Brain microvascular endothelial cell (primary cell): ENCODE results near the gene XXYLT1.

Source experiments
- DNase-seq: peaks from one replicate; pipeline ENCODE4 v3.0.0-alpha.2; 2020
- H3K27ac ChIP-seq: fragments of 250-450 bp; sonication (Bioruptor Pico); 2 replicates; pipeline ENCODE4 v1.5.1; 2020; ENCODE audit warnings: mild to moderate bottlenecking, moderate library complexity
- H3K27me3 ChIP-seq: fragments of 250-450 bp; sonication (Bioruptor Pico); replicated peaks from 2 replicates; pipeline ENCODE4 v1.5.1; 2020; ENCODE audit warnings: mild to moderate bottlenecking
- H3K36me3 ChIP-seq: fragments of 250-450 bp; sonication (Bioruptor Pico); replicated peaks from 2 replicates; pipeline ENCODE4 v1.5.1; 2020; ENCODE audit warnings: mild to moderate bottlenecking
- H3K4me3 ChIP-seq: 2 replicates; pipeline ENCODE4 v1.5.1; 2011; ENCODE audit warnings: low read depth, mild to moderate bottlenecking, control low read depth, low read length, moderate library complexity
- CTCF ChIP-seq: IDR thresholded peaks from 2 replicates; pipeline ENCODE4 v1.5.1; 2011; ENCODE audit warnings: low read depth, mild to moderate bottlenecking, moderate library complexity, low read length, control low read depth, inconsistent platforms; ENCODE audit errors: missing control alignments
- in situ Hi-C: cut with HindIII; loops from 2 replicates; pipeline ENCODE4 v1.10.0; 2017; ENCODE audit warnings: low sequenced_read_pairs, low pct_ligation_motif_present

The XXYLT1 gene

GRCh38 chr3:195025056-195025883 is 245.7 kb downstream of the XXYLT1 start:
- in situ Hi-C loops = no loop called here
- Histone ChIP-seq H3K27ac (no peak overlapping the region), H3K4me3 (no peak overlapping the region), H3K27me3 (no peaks in the 10 kb centered on the region), H3K36me3 (no peaks in the 10 kb centered on the region)
- no peak for DNase-seq
- no peak for TF ChIP-seq CTCF

- Histone ChIP-seq H3K27me3 (no peaks in the 10 kb centered on the region), H3K36me3 (no peaks in the 10 kb centered on the region), H3K4me3 (no peak overlapping the region), H3K27ac (no peak overlapping the region)
- no peak for DNase-seq
- no peak for TF ChIP-seq CTCF
- in situ Hi-C loops = no loop called here
These were observed 247.0 kb downstream of the XXYLT1 start for GRCh38 chr3:195023989-195024388.

GRCh38 chr3:195023576-195023975 is 247.4 kb downstream of the XXYLT1 start:
- in situ Hi-C loops = no loop called here
- no peaks in the 10 kb centered on the region for H3K36me3 ChIP-seq
- TF ChIP-seq CTCF = no peak

GRCh38 chr3:195021692-195022091 is 249.3 kb downstream of the XXYLT1 start:
- no peak for TF ChIP-seq CTCF
- in situ Hi-C loops = no loop called here
- Histone ChIP-seq H3K4me3 (no peak overlapping the region), H3K36me3 (no peaks in the 10 kb centered on the region), H3K27me3 (no peaks in the 10 kb centered on the region), H3K27ac (no peak overlapping the region)
- no peak for DNase-seq

More at GRCh38 chr3:195023576-195023975, 247.4 kb downstream of the XXYLT1 start:
- DNase-seq = no peak
- Histone ChIP-seq H3K27ac (no peak overlapping the region), H3K4me3 (no peak overlapping the region), H3K27me3 (no peaks in the 10 kb centered on the region)

GRCh38 chr3:195020921-195021320 is 250.0 kb downstream of the XXYLT1 start:
- in situ Hi-C loops = no loop called here
- Histone ChIP-seq H3K27ac (no peak overlapping the region), H3K4me3 (no peak overlapping the region), H3K36me3 (no peaks in the 10 kb centered on the region), H3K27me3 (no peaks in the 10 kb centered on the region)
- no peak for DNase-seq
- TF ChIP-seq CTCF = no peak

- H3K27me3 ChIP-seq = no peaks in the 10 kb centered on the region
- H3K36me3 ChIP-seq = no peaks in the 10 kb centered on the region
- no peak for TF ChIP-seq CTCF
- no peak overlapping the region for H3K4me3 ChIP-seq
- in situ Hi-C loops = no loop called here
- H3K27ac ChIP-seq = no peak overlapping the region
- no peak for DNase-seq
These were observed 250.8 kb downstream of the XXYLT1 start for GRCh38 chr3:195020185-195020584.
